Uterus (tissue), 4 donors: Measurements from ENCODE around the gene CLDN9. TPM values are rescaled to one million over a fixed set of nuclear protein-coding genes. Genes with fewer than 3 reads are reported as not detected.

Experiments used
- DNase-seq, 2 donors: peaks; one replicate each; pipeline ENCODE4 v3.0.0-alpha.2; 2019 to 2020
- H3K27ac ChIP-seq, 2 donors: fragments of 200-600 bp; sonication (generic); 1 replicate in 1 of 2; 2 replicates in 1 of 2; pipeline ENCODE4 v1.5.1; 2016 to 2018
- H3K27me3 ChIP-seq, 2 donors: fragments of 200-600 bp; sonication (generic); one replicate each; pipeline ENCODE4 v1.5.1; 2018 to 2019; ENCODE audit warnings: control low read depth in 1 of 2
- H3K36me3 ChIP-seq, 2 donors: fragments of 200-600 bp; sonication (generic); one replicate each; pipeline ENCODE4 v1.5.1; 2019; ENCODE audit warnings: control low read depth in 1 of 2
- H3K4me1 ChIP-seq, 2 donors: fragments of 200-600 bp; sonication (generic); one replicate each; pipeline ENCODE4 v1.5.1; 2018 to 2019; ENCODE audit warnings: control low read depth in 1 of 2
- H3K4me3 ChIP-seq, 2 donors: fragments of 200-600 bp; sonication (generic); 1 replicate in 1 of 2; 2 replicates in 1 of 2; pipeline ENCODE4 v1.5.1; 2018 to 2019; ENCODE audit warnings: mild to moderate bottlenecking in 1 of 2
- H3K9me3 ChIP-seq, 2 donors: fragments of 200-600 bp; sonication (generic); one replicate each; pipeline ENCODE4 v1.5.1; 2019; ENCODE audit warnings: control low read depth in 1 of 2
- POLR2A ChIP-seq, 2 donors: fragments of 450-650 bp; IDR thresholded peaks; one replicate each; pipeline ENCODE4 v1.6.1; 2016; ENCODE audit warnings: antibody characterized with exemption in 2 of 2, mild to moderate bottlenecking in 1 of 2, moderate library complexity in 1 of 2
- intact Hi-C: fragments of 100-400 bp; cut with DNase I; formaldehyde crosslinking; loops from one replicate; pipeline ENCODE4 v1.15.1; 2023; ENCODE audit warnings: low total_unique reads
- total RNA-seq, 4 donors: library from RNA; depleted of rRNA in 3 of 4; stranded (reverse); fragments of >200 nt in 3 of 4; gene quantifications; one replicate each; pipeline versions ENCODE4 v1.1.0 to v1.2.4, GENCODE V29; 2014 to 2023
- TF ChIP-seq, protein P1 (sequence below), 4 experiments: fragments of 200-600 bp in 2 of 4; fragments of 450-650 bp in 2 of 4; sonication (generic) in 2 of 4; IDR thresholded peaks; one replicate each; pipeline ENCODE4 v1.5.1; 2016 to 2019; ENCODE audit warnings: antibody characterized with exemption in 4 of 4, mild to moderate bottlenecking in 2 of 4, moderate library complexity in 1 of 4
- donor health status: DM: yes; HTN: yes; CAD: no.

The CLDN9 gene
- total RNA-seq, 4 donors from 2014 or later = 0.21 to 1.8 TPM; not detected in 2

DNA sequence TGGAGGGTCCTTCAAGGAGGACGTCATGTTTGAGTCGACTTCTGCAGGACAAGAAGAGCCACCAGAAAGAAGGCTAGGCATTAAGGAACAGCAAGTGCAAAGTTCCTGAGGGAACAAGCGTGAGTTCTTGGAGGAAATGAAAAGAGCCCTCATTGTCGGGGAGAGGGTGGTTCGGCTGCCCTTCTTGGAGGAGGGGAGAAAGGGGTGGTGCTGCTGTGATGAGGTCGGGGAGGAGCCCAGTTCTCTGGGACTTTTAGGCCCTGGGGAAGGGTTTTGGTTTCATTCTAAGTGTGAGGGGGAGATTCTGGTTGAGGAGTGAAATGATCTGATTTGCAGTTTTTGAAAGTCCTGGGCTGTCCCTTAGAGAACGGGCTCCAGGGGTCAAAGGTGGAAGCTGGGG lies 19.9 kb downstream of the CLDN9 start:
- no peaks in the 10 kb centered on the region for H3K9me3 ChIP-seq
- TF ChIP-seq, protein P1, sequence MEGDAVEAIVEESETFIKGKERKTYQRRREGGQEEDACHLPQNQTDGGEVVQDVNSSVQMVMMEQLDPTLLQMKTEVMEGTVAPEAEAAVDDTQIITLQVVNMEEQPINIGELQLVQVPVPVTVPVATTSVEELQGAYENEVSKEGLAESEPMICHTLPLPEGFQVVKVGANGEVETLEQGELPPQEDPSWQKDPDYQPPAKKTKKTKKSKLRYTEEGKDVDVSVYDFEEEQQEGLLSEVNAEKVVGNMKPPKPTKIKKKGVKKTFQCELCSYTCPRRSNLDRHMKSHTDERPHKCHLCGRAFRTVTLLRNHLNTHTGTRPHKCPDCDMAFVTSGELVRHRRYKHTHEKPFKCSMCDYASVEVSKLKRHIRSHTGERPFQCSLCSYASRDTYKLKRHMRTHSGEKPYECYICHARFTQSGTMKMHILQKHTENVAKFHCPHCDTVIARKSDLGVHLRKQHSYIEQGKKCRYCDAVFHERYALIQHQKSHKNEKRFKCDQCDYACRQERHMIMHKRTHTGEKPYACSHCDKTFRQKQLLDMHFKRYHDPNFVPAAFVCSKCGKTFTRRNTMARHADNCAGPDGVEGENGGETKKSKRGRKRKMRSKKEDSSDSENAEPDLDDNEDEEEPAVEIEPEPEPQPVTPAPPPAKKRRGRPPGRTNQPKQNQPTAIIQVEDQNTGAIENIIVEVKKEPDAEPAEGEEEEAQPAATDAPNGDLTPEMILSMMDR (IDR thresholded peaks at IDR 0.05) = no peak
- TF ChIP-seq POLR2A (IDR thresholded peaks at IDR 0.05) = no peak
- no peak overlapping the region for H3K27ac ChIP-seq
- no peak for DNase-seq
- H3K36me3 ChIP-seq = no peaks in the 10 kb centered on the region
- no peak overlapping the region for H3K4me3 ChIP-seq
- H3K27me3 ChIP-seq = peaks cover 23 to 36% of the 10 kb centered on the region in 2 donors
- peaks cover 0 to 10% of the 10 kb centered on the region in 2 donors for H3K4me1 ChIP-seq
- intact Hi-C loops = no loop called here

- Histone ChIP-seq H3K4me3 (no peak overlapping the region), H3K4me1 (no peaks in the 10 kb centered on the region), H3K9me3 (no peaks in the 10 kb centered on the region), H3K36me3 (no peaks in the 10 kb centered on the region), H3K27ac (no peak overlapping the region), H3K27me3 (peaks cover 18 to 42% of the 10 kb centered on the region in 2 donors)
- TF ChIP-seq, protein P1 (IDR thresholded peaks at IDR 0.05) = no peak
- no peak for TF ChIP-seq POLR2A (IDR thresholded peaks at IDR 0.05)
- intact Hi-C loops = no loop called here
- DNase-seq = no peak
Measured at GRCh38 chr16:3035289-3035971, 22.7 kb downstream of the CLDN9 start.

- Histone ChIP-seq H3K4me1 (no peaks in the 10 kb centered on the region), H3K9me3 (no peaks in the 10 kb centered on the region), H3K4me3 (no peak overlapping the region), H3K36me3 (no peaks in the 10 kb centered on the region), H3K27ac (no peak overlapping the region), H3K27me3 (peaks cover 18 to 34% of the 10 kb centered on the region in 2 donors)
- DNase-seq = no peak
- TF ChIP-seq, protein P1 (IDR thresholded peaks at IDR 0.05) = no peak
- no peak for TF ChIP-seq POLR2A (IDR thresholded peaks at IDR 0.05)
- intact Hi-C loops = no loop called here
Measured at GRCh38 chr16:3035972-3036725, 23.4 kb downstream of the CLDN9 start.

DNA sequence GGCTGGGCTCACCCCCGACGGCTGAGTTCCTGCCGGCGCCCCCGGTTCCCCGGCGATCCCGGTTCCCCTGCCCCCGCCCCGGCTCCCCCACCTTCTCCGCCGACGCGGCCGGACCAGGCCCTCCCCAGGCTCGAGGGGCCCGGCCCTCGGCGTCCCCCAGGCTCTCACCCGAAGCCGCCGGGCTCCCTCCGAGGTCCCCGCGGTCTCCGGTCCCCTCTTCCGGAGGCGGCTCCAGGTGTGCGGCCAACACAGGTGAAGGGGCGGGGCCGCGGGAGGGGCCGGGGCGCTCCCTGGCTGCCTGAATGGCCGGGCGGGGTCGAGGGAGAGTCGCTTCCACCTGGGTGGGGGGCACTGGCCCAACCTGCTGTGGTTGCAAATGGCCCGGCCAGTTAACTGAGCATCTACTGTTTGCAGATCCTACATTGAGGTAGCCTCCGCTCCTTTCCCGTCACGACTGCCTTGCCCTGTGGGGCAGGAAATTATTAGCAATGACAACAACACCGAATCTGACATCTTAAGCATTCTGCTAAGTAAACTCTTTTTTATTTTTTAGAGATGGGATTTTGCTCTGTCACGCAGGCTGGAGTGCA lies 24.1 kb downstream of the CLDN9 start, which contains the start of gene BICDL2:
TSS of gene BICDL2 (minus strand) at position 219 of the 590 bp plus-strand sequence. CDS start 1,448 bp downstream, outside the sequence.
- H3K4me3 ChIP-seq = no peak within 1 kb of the TSS

More for the DNA sequence above, 24.1 kb downstream of the CLDN9 start, which contains the start of gene BICDL2:
- no peak for DNase-seq
- H3K36me3 ChIP-seq = no peaks in the 10 kb centered on the region
- no peaks in the 10 kb centered on the region for H3K9me3 ChIP-seq
- H3K4me1 ChIP-seq = no peaks in the 10 kb centered on the region
- H3K27me3 ChIP-seq = peaks cover 18 to 32% of the 10 kb centered on the region in 2 donors
- no peak for TF ChIP-seq POLR2A (IDR thresholded peaks at IDR 0.05)
- TF ChIP-seq, protein P1 (IDR thresholded peaks at IDR 0.05) = no peak
- intact Hi-C loops = no loop called here
- no peak within 1 kb of the TSS for H3K27ac ChIP-seq
